ENCODE measurements around the gene LRRC27.

DNA sequence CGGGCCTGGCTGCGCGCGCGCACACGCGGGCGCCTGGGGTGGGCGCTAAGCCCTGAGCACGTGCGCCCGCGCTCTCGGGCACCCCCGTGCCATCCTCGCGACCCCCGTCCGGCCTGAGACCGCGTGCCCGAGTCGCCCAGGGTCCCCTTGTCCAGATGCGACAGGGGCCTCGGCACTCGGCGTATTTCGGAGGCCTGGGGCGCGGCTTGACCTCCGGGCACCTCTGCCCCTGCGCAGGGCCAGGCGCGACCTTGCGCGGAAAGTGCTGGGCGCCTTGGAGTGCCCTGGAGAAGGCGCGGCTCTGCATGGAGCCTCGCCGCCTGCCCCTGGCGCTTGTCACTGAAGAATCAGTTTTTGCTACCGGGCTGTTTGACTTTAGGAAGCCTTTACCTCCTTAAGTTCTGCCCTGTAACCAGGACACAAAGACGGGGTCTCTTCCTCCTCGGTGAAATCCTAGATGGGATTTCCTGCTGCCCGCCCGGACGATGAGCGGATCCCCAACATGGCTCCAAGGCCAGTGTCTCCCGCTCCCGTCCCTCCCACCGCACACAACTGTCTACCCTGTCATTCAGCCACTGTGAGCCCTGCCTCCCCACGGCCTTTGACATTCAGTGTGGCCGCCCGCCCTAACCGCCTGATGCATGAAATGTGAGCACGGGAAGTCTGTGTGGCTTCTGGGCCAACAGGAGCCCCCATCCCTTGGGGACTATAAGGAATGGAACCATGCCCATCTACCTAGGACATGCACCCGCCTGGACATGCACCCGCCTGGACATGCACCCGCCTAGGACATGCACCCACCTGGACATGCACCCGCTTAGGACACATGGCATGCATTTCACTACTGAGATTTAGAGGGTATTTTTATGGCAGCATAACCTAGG, 23.2 kb upstream of the LRRC27 start:
- TF ChIP-seq, protein P1, sequence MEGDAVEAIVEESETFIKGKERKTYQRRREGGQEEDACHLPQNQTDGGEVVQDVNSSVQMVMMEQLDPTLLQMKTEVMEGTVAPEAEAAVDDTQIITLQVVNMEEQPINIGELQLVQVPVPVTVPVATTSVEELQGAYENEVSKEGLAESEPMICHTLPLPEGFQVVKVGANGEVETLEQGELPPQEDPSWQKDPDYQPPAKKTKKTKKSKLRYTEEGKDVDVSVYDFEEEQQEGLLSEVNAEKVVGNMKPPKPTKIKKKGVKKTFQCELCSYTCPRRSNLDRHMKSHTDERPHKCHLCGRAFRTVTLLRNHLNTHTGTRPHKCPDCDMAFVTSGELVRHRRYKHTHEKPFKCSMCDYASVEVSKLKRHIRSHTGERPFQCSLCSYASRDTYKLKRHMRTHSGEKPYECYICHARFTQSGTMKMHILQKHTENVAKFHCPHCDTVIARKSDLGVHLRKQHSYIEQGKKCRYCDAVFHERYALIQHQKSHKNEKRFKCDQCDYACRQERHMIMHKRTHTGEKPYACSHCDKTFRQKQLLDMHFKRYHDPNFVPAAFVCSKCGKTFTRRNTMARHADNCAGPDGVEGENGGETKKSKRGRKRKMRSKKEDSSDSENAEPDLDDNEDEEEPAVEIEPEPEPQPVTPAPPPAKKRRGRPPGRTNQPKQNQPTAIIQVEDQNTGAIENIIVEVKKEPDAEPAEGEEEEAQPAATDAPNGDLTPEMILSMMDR (conservative IDR thresholded peaks at IDR 0.05 in 1 of 2, IDR thresholded peaks at IDR 0.05 in 1 of 2; ENCODE audit: low read depth in 1 of 2, low read length in 2 of 2), result no peak
- TF ChIP-seq EZH2 (IDR thresholded peaks at IDR 0.05; ENCODE audit: low read length, missing control alignments), result no peak
